Measurements from ENCODE around the gene RAB6B.

GRCh38 chr3:133855002-133855370 is 40.7 kb downstream of the RAB6B start:
- TF ChIP-seq CTCF (conservative IDR thresholded peaks at IDR 0.05 in 1 of 2, IDR thresholded peaks at IDR 0.05 in 1 of 2; ENCODE audit: low read depth in 1 of 2, low read length in 2 of 2) (no peak), EZH2 (IDR thresholded peaks at IDR 0.05; ENCODE audit: low read length, missing control alignments) (no peak)
